Measurements from ENCODE around the gene TEAD2. TPM values are rescaled to one million over a fixed set of nuclear protein-coding genes. Genes with fewer than 3 reads are reported as not detected.
"Not testable (repeated sequence)": the region's sequence is repeated elsewhere in the genome, so short reads cannot be mapped to it uniquely, and the experiment has no call there.

The TEAD2 gene
- total and polyA plus RNA-seq, 7 donors = 9.7 to 24.1 (median 15.0) TPM

DNA sequence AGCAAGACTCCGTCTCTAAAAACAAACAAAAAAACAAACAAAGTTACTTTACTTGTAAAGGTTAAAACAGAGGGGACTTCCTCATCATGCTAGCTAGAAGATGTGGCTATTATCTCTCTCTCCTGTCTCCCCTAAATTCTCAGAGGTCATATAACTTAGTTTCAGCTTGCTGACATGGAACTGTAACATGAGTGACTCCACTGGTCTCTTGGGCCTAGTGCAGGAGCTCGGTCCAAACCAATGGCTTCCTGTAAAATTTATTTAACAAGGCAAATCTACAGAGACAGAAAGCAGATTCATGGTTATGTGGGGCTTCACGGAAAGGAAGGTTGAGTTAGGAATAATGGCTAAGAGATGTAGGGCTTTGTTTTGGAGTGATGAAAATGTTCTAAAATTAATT, 16.3 kb upstream of the TEAD2 start:
- TF ChIP-seq, protein P1, sequence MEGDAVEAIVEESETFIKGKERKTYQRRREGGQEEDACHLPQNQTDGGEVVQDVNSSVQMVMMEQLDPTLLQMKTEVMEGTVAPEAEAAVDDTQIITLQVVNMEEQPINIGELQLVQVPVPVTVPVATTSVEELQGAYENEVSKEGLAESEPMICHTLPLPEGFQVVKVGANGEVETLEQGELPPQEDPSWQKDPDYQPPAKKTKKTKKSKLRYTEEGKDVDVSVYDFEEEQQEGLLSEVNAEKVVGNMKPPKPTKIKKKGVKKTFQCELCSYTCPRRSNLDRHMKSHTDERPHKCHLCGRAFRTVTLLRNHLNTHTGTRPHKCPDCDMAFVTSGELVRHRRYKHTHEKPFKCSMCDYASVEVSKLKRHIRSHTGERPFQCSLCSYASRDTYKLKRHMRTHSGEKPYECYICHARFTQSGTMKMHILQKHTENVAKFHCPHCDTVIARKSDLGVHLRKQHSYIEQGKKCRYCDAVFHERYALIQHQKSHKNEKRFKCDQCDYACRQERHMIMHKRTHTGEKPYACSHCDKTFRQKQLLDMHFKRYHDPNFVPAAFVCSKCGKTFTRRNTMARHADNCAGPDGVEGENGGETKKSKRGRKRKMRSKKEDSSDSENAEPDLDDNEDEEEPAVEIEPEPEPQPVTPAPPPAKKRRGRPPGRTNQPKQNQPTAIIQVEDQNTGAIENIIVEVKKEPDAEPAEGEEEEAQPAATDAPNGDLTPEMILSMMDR (IDR thresholded peaks at IDR 0.05) = no peak
- H3K36me3 ChIP-seq (ENCODE audit: insufficient read depth in 1 of 2, low read depth in 1 of 2) = no peaks in the 10 kb centered on the region
- peaks cover 0 to 18% (median 2%) of the 10 kb centered on the region in 3 donors for H3K27me3 ChIP-seq (ENCODE audit: insufficient read depth in 3 of 3, low read length in 2 of 3)
- 54 to 58% (median 57%) methylated on average over 3 of the region's 3 CpGs for WGBS, 3 donors
- intact Hi-C loops (cut with DNase I) = no loop called here
- H3K4me1 ChIP-seq = no peaks in the 10 kb centered on the region
- ATAC-seq (no peak), DNase-seq (no peak)
- H3K27ac ChIP-seq = no peak overlapping the region
- H3K4me3 ChIP-seq = no peak overlapping the region
- peaks cover 8% of the 10 kb centered on the region for H3K9me3 ChIP-seq

DNA sequence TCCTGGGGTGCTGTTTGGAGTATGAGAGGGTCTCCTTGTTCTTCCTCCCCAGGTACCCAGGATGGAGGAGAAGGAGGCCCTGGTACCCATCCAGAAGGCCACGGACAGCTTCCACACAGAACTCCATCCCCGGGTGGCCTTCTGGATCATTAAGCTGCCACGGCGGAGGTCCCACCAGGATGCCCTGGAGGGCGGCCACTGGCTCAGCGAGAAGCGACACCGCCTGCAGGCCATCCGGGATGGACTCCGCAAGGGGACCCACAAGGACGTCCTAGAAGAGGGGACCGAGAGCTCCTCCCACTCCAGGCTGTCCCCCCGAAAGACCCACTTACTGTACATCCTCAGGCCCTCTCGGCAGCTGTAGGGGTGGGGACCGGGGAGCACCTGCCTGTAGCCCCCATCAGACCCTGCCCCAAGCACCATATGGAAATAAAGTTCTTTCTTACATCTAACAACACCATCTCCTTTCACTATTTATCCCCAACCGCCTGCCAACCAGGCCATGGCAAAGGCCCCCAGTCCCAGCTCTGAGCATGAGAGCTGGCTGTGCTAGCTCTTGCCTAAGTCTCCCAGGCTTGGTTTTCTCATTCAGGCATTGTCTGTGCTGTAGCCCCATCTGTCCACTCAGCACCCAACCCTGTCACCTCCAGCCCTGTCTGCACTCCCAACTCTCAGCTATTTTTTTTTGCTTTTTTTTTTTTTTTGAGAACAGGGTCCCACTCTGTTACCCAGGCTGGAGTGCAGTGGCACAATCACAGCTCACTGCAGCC, 12.6 kb upstream of the TEAD2 start:
- intact Hi-C loops (cut with DNase I) = no loop called here
- Histone ChIP-seq H3K4me3 (no peak overlapping the region), H3K27ac (no peak overlapping the region), H3K27me3 (ENCODE audit: insufficient read depth in 3 of 3, low read length in 2 of 3) (peaks cover 0 to 6% (median 2%) of the 10 kb centered on the region in 3 donors), H3K36me3 (ENCODE audit: insufficient read depth in 1 of 2, low read depth in 1 of 2) (no peaks in the 10 kb centered on the region), H3K9me3 (peaks cover 5% of the 10 kb centered on the region), H3K4me1 (no peaks in the 10 kb centered on the region)
- DNase-seq (no peak), ATAC-seq (no peak)
- WGBS, 3 donors = 78 to 81% (median 81%) methylated on average over 15 to 16 of the region's 16 CpGs
- TF ChIP-seq, protein P1 (IDR thresholded peaks at IDR 0.05) = no peak

DNA sequence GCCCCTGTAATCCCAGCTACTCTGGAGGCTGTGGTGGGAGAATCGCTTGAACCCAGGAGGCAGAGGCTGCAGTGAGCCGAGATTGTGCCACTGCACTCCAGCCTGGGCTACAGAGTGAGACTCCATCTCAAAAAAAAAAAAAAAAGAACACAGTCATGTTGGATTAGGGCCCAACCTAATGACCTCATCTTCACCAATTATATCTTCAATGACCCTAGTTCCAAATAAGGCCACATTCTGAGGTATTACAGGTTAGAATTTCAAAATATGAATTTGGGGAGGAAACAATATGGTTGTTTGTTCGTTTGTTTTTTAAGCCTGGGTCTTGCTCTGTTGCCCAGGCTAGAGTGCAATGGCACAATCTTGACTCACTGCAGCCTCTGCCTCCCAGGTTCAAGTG, 11.0 kb upstream of the TEAD2 start:
- ATAC-seq; DNase-seq; H3K36me3 ChIP-seq (ENCODE audit: insufficient read depth in 1 of 2, low read depth in 1 of 2); H3K27me3 ChIP-seq (ENCODE audit: insufficient read depth in 3 of 3, low read length in 2 of 3); intact Hi-C loops (cut with DNase I); H3K4me3 ChIP-seq; H3K27ac ChIP-seq; H3K4me1 ChIP-seq: not testable (repeated sequence)
- peaks cover 17% of the 10 kb centered on the region for H3K9me3 ChIP-seq
- 78 to 80% (median 79%) methylated on average over 3 of the region's 3 CpGs for WGBS, 3 donors

DNA sequence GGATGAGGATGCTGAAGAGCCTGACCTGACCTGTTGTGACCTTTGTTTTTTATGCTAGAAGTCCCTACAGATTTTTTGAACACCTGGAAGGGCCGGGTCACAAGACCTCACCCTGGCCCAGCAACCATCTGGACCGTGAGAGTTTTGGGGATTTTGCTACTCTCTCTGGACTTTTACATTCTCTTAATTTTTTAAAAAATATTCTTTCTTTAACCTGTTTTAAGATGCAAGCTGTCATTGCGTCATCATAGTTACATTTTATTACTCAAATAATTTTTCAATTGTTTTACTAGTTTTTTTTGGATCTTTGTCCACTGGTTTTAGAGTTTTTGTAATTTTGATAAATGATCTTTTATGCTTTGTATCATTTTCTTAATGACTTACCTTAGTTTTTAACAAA, 9.0 kb upstream of the TEAD2 start:
- 69 to 80% (median 69%) methylated on average over 3 of the region's 3 CpGs for WGBS, 3 donors
- H3K36me3 ChIP-seq (ENCODE audit: insufficient read depth in 1 of 2, low read depth in 1 of 2) = no peaks in the 10 kb centered on the region
- peaks cover 0 to 6% (median 2%) of the 10 kb centered on the region in 3 donors for H3K27me3 ChIP-seq (ENCODE audit: insufficient read depth in 3 of 3, low read length in 2 of 3)
- no peaks in the 10 kb centered on the region for H3K4me1 ChIP-seq
- TF ChIP-seq, protein P1 (IDR thresholded peaks at IDR 0.05) = no peak
- DNase-seq = no peak
- no peak overlapping the region for H3K4me3 ChIP-seq
- intact Hi-C loops (cut with DNase I) = no loop called here
- peaks cover 17% of the 10 kb centered on the region for H3K9me3 ChIP-seq
- H3K27ac ChIP-seq = no peak overlapping the region
- ATAC-seq = no peak

DNA sequence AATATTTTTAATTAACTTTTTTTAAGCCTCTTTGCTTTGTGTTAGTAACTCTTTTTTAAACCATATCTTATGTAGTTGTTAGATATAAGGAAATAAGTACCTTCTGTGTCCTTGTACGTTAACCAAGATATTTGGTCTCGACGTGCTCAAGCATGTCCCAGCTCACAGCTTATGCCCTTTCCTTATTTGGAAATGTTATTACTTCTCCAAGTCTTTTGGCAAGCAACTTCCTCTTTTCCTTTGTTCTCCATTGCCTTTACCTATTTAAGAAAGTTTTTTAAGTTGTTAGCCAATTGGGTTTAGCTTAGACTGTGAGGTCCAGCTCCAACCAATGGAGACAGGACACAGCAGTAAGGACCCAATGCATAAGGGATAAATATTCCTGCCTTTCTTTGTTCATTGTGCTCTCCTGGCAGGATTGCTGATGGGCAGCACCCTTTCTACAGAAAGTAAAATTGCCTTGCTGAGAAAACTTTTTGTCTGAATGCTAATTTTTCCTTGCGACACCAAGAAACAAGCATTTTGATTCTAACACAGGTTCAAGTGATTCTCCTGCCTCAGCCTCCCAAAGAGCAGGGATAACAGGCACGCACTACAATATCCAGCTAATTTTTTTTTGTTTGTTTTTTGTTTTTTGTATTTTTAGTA, 6.6 kb upstream of the TEAD2 start:
- H3K4me3 ChIP-seq = no peak overlapping the region
- 80 to 91% (median 80%) methylated on average over 5 of the region's 5 CpGs for WGBS, 3 donors
- peaks cover 0 to 6% (median 0%) of the 10 kb centered on the region in 3 donors for H3K27me3 ChIP-seq (ENCODE audit: insufficient read depth in 3 of 3, low read length in 2 of 3)
- intact Hi-C loops (cut with DNase I) = no loop called here
- peaks cover 17% of the 10 kb centered on the region for H3K9me3 ChIP-seq
- H3K4me1 ChIP-seq = no peaks in the 10 kb centered on the region
- ATAC-seq = no peak
- TF ChIP-seq, protein P1 (IDR thresholded peaks at IDR 0.05) = no peak
- DNase-seq = no peak
- H3K36me3 ChIP-seq (ENCODE audit: insufficient read depth in 1 of 2, low read depth in 1 of 2) = no peaks in the 10 kb centered on the region
- H3K27ac ChIP-seq = no peak overlapping the region

All from psoas muscle (tissue), 8 donors.